Inflammatory macrophage treated with lipopolysaccharide for 1 hour (primary cell): ENCODE results near the gene REEP1.
"Not testable (repeated sequence)": the region's sequence is repeated elsewhere in the genome, so short reads cannot be mapped to it uniquely, and the experiment has no call there.

Experiments
- DNase-seq, 2 donors: peaks; one replicate each; pipeline ENCODE4 v3.0.0-alpha.2; 2020 to 2022

The REEP1 gene

DNA sequence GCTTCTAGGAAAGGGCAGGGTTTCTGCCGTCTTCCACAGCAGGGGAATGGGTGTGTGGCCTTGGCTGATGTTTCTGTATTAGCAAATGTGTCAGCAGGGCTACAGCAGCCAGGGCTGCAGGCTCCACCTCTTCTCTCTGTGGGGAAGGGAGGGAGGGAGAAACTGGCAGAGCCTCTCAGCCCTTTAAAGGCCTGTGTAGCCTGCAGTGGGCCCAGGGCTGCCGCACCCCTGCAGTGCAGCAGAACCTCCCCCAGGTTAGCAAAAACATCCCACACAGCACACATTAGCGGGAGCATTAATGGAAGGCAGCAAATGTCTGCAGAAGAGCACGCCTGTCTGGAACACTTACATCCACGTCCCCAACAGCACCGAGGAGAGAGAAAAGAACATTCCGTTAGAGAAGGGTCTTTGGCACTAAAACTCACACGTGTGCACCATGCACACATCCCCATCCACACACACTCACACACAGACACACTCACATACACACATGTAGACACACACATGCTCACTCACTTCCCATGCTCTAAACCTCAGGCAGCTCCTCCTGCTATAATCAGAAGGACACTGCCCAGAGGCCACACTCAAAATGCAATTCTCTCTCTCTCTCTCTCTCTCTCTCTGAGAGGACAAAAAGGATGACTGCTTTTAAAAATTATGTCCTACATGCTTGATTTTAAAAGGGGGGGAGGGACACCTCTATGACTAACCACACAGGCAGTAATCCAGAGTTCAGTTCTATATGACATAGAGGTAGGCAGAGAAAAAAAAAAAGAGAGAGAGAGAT, 114.1 kb downstream of the REEP1 start:
- no peak for DNase-seq

DNA sequence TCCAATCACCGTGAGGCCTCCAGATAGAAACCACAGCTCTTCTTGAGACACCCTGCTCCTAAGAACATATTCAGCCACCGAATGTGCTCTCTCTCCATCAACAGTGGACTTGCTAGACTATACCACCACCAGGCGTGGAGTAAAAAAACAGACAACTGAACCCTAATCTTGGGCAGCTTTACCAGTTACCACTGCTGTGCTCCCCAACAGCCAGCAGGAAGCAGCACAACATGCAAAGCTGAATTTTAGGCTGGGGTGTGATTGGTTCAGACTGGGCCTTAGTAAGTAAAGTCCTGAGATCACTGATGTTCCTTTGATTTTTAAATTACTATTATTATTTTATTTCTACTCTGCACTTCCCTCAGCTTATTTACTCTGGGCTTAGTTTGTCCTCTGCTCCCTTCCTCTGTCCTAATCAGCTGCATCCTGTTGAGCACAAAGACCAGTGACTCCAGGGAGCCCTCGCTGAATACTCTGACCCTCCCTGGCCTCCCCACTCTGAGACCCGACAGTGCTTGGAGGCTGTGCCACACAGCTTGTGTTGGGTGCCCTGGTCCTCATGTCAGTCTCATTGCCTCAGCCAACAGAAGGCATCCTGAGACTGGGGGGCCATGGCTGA, 116.3 kb downstream of the REEP1 start:
- DNase-seq: peak; percentile 21 to 61

DNA sequence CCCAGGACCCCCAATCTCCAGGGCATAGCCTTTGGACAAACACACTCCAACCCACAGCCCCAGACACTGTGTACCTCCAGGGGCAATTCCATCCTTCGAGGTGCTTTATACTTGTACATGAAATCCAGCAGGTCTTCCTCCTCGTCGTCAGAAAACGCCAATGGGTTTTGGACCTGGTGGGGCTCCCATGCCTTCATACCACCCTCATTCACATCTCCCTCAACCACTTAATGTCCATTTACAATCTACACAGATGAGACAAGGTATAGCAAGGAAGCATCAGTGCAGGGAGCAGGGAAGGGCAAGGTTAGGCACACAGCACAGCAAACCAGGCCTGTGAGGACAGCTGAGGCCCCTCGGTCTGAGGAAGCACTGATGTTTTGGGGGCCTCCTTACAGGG, 117.5 kb downstream of the REEP1 start:
- no peak for DNase-seq

DNA sequence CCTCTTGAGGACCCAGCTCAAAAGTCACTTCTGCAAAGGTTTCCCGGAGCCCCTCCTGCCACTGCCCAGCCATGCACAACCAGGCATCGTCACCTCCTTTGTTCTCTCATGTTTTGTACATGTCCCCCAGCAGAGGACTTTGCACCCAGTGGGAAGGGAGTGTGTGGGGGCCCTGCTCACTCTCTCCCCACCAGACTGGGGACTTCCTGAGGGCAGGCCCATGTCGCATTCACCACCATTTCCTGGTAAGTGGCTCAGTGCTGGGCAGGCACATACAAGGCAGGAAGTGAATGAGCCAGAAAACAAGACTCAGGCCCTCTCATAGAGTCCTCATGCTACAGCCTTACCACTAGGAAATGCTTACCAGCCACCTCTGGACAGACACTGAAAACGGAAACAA, 119.3 kb downstream of the REEP1 start:
- DNase-seq: no peak

DNA sequence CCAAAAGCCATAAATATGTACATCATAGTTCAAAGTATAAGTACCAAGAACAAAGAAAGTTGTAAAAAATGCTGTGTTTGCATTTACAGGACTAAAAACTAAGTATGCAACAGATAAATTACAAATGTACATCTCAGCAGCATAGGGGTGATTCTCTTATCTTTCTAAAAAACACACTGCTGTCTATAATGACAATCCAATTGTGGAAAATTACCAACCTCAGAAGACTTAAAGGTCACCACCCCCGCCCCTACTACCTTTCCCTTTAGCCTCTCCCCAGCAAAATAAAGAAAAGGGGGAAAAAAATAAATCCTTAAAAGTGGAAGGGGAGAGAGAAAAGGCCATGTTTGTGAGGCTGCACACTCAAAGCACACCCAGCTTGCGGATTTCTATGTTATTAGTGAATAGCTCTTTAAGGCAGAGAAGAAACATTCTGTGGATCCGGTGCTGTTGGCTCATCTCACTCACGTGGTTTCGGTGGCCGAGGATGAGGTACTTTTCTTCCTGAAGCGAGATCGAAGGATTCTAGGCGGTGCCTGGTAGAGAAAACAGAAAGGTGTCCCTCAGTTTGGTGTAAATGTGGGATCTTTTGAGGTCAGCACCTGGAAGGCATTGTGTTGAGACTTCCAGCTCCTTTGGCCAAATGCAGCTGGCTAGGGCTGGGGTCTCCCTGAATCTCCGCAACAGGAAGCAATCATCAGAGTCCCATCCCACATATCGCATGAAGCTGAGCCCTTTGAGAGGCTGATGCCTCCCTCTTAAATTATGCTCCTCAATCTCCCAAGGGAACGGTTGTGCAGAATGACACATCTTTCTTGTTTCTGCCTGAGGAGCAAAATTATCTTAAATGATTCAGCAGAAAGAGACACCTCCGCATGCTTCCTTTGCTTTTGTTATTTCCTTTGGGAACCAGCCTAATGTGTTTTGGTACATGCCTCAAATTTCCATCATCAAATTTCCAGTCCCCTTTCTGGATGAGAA, 120.6 kb downstream of the REEP1 start:
- DNase-seq: no peak

DNA sequence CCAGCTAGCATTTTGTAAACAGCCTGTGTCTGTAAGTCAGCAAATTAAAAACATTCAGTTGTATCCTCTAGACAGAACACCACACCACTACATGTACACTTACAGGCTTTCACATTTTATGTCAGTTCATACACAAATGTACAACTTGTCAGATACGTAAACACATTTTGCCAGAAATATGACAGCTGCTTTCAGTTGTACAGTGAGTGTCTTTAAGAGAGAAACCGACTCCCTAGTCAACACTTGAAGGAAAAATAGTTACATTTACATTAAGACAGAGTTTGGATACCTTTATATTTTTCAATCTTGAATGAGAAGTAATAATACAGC, 123.0 kb downstream of the REEP1 start:
- no peak for DNase-seq

DNA sequence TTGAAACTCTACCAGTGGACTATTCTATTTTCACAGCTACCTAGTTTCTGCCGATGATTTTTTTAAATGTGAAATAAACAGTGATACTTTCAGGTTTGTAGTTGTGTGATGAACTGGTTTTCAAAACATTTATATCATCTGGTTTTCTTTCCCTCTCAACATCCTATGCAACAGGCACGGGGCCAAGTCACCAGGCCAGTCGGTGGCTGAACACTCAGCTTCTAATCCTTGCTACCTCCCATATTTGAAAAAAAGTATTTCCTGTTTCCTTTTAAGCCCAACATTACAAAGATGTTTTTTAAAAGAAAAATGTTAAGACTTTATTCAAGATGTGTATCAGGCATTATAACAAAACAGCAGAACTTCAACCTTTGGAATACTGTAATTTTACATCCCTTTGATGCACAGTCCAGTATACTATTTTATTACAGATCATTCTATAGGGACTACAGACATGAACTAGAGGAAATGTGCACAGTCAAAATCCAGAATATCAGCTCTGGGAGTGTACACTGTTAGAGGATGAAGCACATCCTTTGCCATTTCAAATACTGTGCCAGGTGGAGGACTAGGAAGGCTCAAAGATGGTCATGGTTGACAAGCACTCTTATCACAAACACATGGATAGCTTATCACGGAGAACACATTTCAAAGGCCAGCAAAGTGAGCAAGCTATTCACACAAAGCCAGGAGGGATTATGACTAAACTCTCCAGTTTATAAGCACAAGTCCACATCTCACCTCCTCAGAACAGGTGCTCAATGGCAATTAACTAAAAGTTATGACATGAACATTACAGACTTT, 123.5 kb downstream of the REEP1 start:
- no peak for DNase-seq

DNA sequence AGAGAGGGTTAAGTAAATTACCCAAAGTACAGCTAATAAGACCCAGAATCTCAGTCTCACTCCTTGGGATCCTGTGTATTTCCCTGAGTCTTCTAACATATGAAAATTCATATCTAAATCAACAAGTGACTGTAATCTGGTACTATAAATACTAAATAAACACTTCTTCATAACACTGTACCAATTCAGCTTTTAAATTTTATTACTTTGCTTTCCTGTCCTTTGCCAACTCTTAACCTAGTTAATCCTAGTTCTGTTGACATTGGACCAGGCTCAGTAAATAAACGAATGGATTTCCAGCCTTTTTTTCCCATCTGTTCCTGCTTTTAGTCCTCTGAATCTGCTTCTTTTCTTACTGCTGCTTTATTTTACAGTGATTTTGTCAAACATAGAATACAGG, 124.4 kb downstream of the REEP1 start:
- no peak for DNase-seq

DNA sequence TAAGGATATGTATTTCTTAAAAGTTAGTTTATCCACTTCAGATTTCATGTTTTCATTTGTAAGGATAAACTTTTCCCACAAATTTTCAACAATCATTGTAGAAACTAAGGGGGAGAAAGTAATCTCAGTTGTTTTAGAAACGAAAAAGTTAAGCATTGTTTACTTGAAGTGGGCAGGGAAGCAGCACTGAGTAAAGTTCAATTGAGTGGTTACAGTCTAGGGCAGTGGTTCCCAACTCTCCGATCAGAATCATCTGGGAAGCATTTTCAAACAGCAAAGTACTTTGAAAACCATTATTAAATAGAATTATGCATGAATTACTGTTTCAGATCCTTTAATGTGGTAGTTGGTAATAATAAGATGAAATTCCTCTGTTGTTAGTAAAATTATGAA, 125.6 kb downstream of the REEP1 start:
- no peak for DNase-seq

DNA sequence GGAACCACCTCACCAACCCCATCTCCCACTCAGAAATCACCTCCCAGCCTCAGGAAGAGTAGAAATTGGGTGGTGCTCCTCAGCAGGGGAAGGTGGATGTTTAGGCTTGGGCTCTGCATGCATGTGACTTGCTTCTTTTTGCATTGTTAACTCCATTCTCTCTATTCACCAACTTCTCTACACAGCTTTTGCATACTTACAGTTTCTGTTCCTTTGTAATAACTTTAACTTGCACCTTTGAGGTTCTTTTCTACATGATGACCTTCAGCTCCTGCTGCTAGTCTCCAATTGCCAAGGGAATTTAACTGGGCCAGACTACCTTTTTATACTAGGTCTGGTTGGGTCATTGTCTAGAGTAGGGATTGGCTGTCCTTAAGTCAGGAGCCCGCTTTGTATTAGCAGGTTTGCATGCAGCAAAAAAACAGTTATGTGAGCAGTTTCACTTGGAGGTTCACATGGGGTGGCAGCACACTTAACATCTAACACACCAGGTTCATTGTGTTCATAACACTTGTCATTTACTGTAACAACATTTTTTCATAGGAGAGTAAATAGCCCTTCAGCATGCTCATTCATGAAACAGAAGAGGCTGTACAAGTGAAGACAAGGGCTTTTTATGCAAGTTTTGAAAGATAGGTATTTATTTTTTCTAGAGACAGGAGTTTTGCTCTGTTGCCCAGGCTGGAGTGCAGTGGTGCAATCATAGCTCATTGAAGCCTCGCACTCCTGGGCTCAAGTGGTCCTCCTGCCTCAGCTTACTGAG, 126.2 kb downstream of the REEP1 start:
- no peak for DNase-seq

DNA sequence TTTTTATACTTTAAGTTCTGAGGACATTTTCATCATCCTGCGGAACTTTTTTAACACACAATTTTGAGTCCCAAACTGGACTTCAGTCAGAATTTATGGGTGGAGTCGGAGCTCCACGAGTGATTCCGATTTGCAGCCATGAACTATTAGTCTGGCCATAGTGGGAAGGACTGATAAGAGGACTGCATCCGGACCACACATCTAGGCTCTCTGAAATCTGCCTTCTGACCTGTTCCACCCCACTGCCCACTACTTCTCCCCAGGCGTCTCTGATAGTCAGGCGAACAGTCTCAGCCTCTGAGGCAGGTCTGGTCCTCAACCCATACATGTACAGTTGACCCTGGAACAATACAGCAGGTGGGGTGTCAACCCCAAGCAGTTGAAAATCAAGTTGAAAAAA, 133.0 kb downstream of the REEP1 start:
- no peak for DNase-seq

DNA sequence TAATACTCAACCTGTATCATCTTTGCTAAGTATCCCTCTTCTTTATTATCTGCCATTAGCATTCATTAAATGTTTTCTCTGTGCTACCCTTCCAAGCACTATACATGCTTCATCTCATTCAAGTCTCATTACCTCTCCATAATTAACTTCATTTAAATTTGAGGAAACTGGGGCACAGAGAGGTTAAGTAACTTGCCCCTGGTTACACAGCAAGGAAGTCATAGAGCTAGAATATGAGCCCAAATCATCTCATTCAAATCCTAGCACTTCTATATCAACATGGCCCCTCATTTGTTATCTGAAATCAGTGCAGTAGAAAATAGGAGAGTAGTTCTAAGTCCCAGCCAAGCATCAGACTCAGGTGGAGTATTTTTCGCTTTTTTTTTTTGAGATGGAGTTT, 133.8 kb downstream of the REEP1 start:
- no peak for DNase-seq

DNA sequence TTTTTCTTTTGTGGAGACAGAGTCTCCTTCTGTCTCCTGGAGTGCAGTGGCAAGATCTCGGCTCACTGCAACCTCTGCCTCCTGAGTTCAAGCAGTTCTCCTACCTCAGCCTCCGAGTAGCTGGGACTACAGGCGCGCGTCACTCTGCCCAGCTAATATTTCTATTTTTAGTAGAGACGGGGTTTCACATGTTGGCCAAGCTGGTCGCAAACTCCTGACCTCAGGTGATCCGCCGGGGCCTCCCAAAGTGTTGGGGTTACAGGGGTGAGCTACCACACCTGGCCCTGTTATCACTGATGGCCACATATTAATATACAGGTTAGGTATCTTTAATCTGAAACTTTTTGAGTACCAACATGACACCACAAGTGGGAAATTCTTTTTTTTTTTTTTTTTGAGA, 134.7 kb downstream of the REEP1 start:
- DNase-seq: no peak

DNA sequence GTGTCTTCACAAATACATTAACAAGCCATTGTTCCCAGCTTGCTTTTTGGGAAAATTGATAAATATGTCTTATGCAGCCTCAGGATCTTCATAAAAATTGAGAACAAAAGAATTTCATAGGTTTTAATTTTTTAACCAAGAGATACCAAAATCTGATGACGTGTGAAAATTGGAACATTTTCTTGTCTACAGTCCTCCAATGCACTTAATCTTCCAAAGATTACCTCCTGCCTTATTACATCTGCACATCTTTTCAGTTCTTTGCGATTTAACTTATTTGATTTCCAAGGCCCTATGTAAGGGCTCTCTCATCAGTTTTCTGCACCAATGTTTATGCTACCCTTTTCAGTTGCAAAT, 135.1 kb downstream of the REEP1 start:
- no peak for DNase-seq

DNA sequence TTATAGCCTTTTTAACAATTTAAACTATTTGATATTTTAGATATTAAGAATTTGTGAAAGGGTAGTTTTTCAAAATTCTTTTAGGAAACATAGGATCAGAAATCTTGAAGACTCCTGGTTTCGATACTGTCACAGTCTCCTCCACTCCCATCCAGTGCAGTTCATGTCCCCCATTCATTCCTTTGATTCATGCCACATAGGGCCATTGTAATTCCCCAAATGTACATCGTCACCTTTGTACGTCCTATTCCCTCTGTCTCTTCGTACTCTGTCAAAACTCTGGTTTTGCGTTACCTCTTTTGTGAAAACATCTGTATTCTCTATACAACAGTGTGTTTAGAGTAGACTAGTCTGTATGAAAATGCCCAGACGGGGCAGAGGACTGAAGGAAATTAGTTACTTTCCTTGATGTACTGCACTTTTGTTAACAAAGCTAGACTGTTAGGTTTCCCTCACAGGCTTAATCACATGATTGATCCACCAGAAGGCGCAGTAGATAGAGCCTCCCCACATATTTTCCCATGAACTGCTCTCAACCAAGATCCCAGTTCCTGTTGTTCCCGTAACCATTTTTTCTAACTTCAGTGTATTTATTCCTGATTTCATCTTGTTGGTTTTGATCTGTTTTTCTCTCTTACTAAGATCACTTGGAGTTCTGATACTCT, 135.6 kb downstream of the REEP1 start:
- no peak for DNase-seq

DNA sequence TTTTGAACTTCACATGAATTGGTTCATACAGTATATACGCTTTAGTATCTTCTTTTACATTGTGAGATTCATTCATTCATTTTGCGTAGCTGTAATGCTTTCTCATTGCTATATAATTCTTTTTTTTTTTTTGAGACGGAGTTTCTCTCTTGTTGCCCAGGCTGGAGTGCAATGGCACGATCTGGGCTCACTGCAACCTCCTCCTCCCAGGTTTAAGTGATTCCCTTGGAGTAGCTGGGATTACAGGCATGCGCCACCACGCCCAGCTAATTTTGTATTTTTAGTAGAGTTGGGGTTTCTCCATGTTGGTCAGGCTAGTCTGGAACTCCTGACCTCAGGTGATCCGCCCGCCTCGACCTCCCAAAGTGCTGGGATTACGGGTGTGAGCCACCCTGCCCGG, 136.9 kb downstream of the REEP1 start:
- not testable (repeated sequence) for DNase-seq

DNA sequence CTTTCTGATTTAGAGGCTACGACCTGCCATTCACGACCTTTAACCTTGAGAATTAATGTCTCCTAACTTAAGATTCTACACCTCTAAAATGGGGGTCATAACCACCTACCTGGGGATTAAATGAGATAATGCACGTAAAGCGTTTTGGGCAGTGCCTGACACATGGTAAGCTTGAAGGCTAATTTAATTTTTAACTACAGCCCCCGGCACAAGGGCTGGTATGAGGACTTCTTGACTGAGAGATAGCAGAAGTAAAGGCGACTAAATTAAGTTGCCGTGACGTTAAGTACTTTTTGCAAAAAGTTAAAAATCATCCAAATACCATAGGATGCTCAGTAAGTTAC, 137.6 kb downstream of the REEP1 start:
- DNase-seq: peak in 1 of 2 donors; percentile 20

DNA sequence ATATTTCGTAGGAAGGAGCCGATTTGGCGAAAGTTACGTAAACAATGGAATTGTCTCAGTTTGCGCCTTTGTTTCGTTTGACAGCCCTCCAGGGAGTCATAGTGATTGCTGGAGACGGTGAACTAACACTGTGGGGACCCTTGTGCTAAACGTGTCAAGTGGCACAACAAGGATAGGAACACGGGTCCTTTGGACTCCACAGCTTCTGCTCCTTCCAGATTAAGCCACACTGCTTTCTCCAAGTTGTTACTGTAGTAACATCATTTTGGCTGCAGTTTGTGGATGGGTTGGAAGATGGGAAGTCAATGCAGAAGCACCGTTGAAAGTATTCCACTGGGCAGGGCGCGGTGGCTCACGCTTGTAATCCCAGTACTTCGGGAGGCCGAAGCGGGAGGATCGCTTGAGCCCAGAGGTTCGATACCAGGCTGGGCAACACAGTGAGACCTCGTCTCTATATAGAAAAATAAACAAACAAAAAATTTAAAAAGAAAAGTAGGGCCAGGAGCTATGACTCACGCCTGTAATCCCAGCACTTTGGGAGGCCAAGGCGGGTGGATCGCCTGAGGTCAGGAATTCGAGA, 141.5 kb downstream of the REEP1 start:
- no peak for DNase-seq

DNA sequence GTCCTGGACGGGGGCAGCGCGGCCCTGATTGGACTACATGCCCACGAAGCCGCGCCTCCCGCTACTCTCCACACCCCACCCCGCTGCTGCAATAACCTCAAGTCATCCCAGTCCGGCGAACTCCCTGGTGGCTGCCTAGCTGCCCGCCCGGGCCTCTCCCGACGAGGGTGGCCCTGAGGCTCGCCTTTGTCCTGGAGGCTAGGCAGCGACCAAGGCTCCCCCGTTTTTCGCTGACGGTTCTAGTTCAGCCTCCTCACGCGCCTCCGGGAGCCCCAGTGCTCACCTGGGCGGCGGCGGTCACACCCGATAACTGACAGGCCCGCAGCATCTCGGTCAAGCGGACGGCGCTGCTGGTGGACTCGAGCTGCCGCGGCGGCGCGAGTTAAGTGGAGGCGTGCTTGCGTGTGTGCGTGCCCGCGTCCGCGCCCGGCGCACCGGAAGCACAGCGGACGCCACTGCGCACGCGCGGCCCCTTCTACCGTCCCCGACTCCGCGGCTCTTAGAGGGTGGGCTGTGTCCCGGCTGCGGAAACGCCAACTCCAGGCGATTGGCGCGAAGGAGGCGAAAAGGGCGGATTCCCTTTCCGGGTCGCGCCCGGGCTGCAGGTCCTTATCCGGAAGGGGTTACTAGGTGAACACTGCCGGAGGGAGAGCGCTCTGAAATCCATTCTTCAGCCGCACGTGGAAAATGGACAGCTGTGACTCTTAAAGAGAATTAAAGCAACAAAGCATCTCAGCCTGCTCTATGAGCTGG, 142.2 kb downstream of the REEP1 start, which contains the start of gene IMMT:
Gene IMMT, minus strand, starts transcription at position 408 of the 753 bp plus-strand sequence. Its CDS starts 80 bp downstream, at position 328.
- DNase-seq: peak; percentile 95 to 96

DNA sequence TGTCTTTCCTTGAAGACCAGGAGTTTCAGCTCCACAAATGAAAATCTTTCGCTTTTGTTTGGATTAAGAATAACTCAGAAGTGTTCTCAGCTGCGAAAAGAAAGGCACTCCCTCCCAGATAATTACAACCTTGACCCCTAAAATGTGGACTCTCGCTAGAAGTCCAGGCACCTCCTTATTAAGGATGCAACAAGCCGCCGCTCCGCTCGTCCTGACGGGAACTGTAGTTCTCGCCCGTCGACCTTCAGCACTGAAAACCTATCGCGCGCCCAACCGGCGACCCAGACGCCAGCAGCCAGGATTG, 142.7 kb downstream of the REEP1 start:
- DNase-seq: peak in 1 of 2 donors; percentile 93
